ENCODE measurements around the gene C1QTNF8.

Gene C1QTNF8

GRCh38 chr16:1057252-1057932, 38.7 kb downstream of the C1QTNF8 start:
- Histone ChIP-seq H3K9ac (ENCODE audit: low read depth, low read length) (no peak overlapping the region), H3K9me3 (ENCODE audit: control insufficient read depth, insufficient read depth, low read length) (no peaks in the 10 kb centered on the region), H3K4me3 (ENCODE audit: low read depth, low read length) (no peak overlapping the region), H3K36me3 (ENCODE audit: control insufficient read depth, insufficient read depth, low read length) (no peaks in the 10 kb centered on the region), H3K4me1 (ENCODE audit: control insufficient read depth, insufficient read depth, low read length) (no peaks in the 10 kb centered on the region), H3K27me3 (ENCODE audit: control insufficient read depth, insufficient read depth, low read length) (no peaks in the 10 kb centered on the region)

GRCh38 chr16:1056196-1056595, 39.8 kb downstream of the C1QTNF8 start:
- H3K27me3 ChIP-seq (ENCODE audit: control insufficient read depth, insufficient read depth, low read length), result no peaks in the 10 kb centered on the region

DNA sequence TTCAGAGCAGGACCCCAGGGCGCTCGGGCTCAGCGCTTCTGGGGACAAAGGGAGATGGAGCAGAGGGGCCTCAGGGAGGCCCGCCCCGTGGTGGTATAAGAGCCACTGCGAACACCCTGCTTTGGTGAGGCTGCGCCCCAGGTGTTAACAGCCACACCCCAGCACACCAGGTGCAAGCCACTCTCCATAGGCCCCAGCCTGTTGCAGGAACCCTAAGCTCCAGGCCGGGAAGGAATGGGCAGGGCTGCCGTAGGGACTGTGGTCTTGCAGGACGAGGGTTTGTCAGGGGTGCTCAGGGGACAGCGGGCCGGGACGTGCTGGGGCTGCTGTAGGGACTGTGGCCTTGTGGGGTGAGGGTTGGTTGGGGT, 40.5 kb downstream of the C1QTNF8 start:
- H3K9ac ChIP-seq (ENCODE audit: low read depth, low read length), result no peak overlapping the region
- no peaks in the 10 kb centered on the region for H3K9me3 ChIP-seq (ENCODE audit: control insufficient read depth, insufficient read depth, low read length)
- H3K27me3 ChIP-seq (ENCODE audit: control insufficient read depth, insufficient read depth, low read length), result no peaks in the 10 kb centered on the region
- H3K36me3 ChIP-seq (ENCODE audit: control insufficient read depth, insufficient read depth, low read length), result no peaks in the 10 kb centered on the region
- no peak overlapping the region for H3K4me3 ChIP-seq (ENCODE audit: low read depth, low read length)
- no peaks in the 10 kb centered on the region for H3K4me1 ChIP-seq (ENCODE audit: control insufficient read depth, insufficient read depth, low read length)

More at GRCh38 chr16:1056196-1056595, 39.8 kb downstream of the C1QTNF8 start:
- Histone ChIP-seq H3K4me1 (ENCODE audit: control insufficient read depth, insufficient read depth, low read length) (no peaks in the 10 kb centered on the region), H3K9ac (ENCODE audit: low read depth, low read length) (no peak overlapping the region), H3K4me3 (ENCODE audit: low read depth, low read length) (no peak overlapping the region), H3K36me3 (ENCODE audit: control insufficient read depth, insufficient read depth, low read length) (no peaks in the 10 kb centered on the region), H3K9me3 (ENCODE audit: control insufficient read depth, insufficient read depth, low read length) (no peaks in the 10 kb centered on the region)

- Histone ChIP-seq H3K36me3 (ENCODE audit: control insufficient read depth, insufficient read depth, low read length) (no peaks in the 10 kb centered on the region), H3K27me3 (ENCODE audit: control insufficient read depth, insufficient read depth, low read length) (no peaks in the 10 kb centered on the region), H3K4me1 (ENCODE audit: control insufficient read depth, insufficient read depth, low read length) (no peaks in the 10 kb centered on the region), H3K9ac (ENCODE audit: low read depth, low read length) (no peak overlapping the region), H3K9me3 (ENCODE audit: control insufficient read depth, insufficient read depth, low read length) (no peaks in the 10 kb centered on the region), H3K4me3 (ENCODE audit: low read depth, low read length) (no peak overlapping the region)
Observed at GRCh38 chr16:1054660-1055556, 41.1 kb downstream of the C1QTNF8 start.

- Histone ChIP-seq H3K36me3 (ENCODE audit: control insufficient read depth, insufficient read depth, low read length) (no peaks in the 10 kb centered on the region), H3K9me3 (ENCODE audit: control insufficient read depth, insufficient read depth, low read length) (no peaks in the 10 kb centered on the region), H3K9ac (ENCODE audit: low read depth, low read length) (no peak overlapping the region), H3K27me3 (ENCODE audit: control insufficient read depth, insufficient read depth, low read length) (no peaks in the 10 kb centered on the region), H3K4me1 (ENCODE audit: control insufficient read depth, insufficient read depth, low read length) (no peaks in the 10 kb centered on the region), H3K4me3 (ENCODE audit: low read depth, low read length) (no peak overlapping the region)
Observed at GRCh38 chr16:1053700-1054368, 42.2 kb downstream of the C1QTNF8 start.

DNA sequence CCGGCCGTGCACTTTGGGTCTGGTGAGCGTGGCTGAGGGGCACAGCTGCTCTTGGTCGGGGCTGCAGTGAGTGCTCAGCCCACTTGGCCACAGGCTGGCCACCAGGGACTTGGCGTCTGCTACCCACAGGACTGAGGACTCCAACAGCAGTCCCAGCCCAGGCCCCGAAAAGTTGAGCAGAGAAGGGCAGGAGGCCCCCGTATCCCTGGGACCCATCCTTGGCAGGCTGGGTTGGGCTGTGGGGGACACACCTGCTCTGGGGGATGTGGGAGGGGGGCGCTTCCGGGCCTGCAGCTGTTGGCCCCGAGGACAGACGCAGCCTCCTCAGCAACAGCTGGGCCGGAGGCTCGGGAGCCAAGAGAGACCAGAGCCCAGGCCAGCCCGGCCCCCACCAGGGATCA, 42.9 kb downstream of the C1QTNF8 start:
- Histone ChIP-seq H3K4me1 (ENCODE audit: control insufficient read depth, insufficient read depth, low read length) (no peaks in the 10 kb centered on the region), H3K36me3 (ENCODE audit: control insufficient read depth, insufficient read depth, low read length) (no peaks in the 10 kb centered on the region), H3K9me3 (ENCODE audit: control insufficient read depth, insufficient read depth, low read length) (no peaks in the 10 kb centered on the region)

DNA sequence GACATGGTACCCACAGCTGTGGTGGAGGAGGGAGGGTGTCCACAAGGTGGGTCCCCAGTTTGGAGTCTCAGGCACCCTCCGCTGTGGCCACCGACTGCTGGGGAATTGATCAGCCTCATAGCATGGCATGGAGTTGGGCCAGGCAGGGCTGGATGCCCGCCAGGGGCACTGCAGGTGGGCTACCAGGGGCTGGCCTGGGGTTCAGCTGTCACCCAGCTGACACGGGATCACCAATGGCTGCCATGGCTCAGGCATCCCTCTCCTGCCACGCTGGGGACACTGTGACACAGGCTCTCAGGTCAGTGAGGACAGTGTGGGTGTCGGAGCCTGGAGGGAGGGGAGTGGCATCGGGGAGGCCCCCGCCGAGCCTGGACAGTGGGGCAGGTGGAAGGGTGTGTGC, 43.3 kb downstream of the C1QTNF8 start:
- Histone ChIP-seq H3K9me3 (ENCODE audit: control insufficient read depth, insufficient read depth, low read length) (no peaks in the 10 kb centered on the region), H3K4me1 (ENCODE audit: control insufficient read depth, insufficient read depth, low read length) (no peaks in the 10 kb centered on the region), H3K27me3 (ENCODE audit: control insufficient read depth, insufficient read depth, low read length) (no peaks in the 10 kb centered on the region), H3K9ac (ENCODE audit: low read depth, low read length) (no peak overlapping the region), H3K36me3 (ENCODE audit: control insufficient read depth, insufficient read depth, low read length) (no peaks in the 10 kb centered on the region), H3K4me3 (ENCODE audit: low read depth, low read length) (no peak overlapping the region)

More for the DNA sequence above, 42.9 kb downstream of the C1QTNF8 start:
- Histone ChIP-seq H3K4me3 (ENCODE audit: low read depth, low read length) (no peak overlapping the region), H3K9ac (ENCODE audit: low read depth, low read length) (no peak overlapping the region), H3K27me3 (ENCODE audit: control insufficient read depth, insufficient read depth, low read length) (no peaks in the 10 kb centered on the region)

DNA sequence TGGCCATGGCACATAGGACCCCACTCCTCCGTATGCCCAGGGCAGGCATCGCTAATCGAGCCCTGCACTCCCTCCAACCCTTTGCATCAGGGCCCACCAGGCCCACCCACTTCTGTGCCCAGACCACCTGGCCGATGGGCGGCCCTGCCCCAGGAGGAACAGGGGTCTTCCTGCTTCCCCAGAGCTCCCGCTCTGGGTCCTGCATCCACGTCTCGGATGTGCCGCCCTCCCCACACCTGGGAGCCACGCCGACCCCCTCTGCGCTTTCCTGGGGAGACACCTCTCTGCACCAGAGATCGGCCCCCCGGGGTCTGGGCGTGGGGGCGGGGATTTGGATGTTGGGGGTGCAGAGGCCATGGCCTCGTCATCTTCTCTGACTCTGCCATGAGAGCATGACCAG, 44.6 kb downstream of the C1QTNF8 start:
- no peaks in the 10 kb centered on the region for H3K4me1 ChIP-seq (ENCODE audit: control insufficient read depth, insufficient read depth, low read length)

DNA sequence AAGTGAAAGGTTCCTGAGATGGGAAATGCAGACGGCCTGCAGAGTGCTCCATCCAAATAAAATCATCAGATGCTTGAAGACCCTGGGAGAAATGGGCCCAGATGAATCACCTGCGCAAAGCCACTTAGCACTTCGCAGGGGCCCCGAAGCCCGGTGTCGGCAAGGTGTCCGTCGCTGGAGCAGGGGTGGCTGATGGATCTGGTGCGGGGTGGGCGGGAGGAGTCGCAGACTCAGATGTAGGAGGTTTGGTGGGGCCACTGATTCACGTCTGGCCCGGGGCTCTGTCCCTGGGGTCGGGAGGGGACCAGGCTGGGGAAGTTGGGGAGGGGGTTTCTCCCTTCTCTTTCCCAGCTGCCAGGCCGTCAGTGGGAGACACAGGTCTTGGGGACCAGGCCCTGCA, 45.1 kb downstream of the C1QTNF8 start:
- H3K4me3 ChIP-seq (ENCODE audit: low read depth, low read length), result no peak overlapping the region

More for the DNA sequence above, 44.6 kb downstream of the C1QTNF8 start:
- no peaks in the 10 kb centered on the region for H3K9me3 ChIP-seq (ENCODE audit: control insufficient read depth, insufficient read depth, low read length)
- no peaks in the 10 kb centered on the region for H3K36me3 ChIP-seq (ENCODE audit: control insufficient read depth, insufficient read depth, low read length)
- no peak overlapping the region for H3K9ac ChIP-seq (ENCODE audit: low read depth, low read length)
- no peak overlapping the region for H3K4me3 ChIP-seq (ENCODE audit: low read depth, low read length)
- no peaks in the 10 kb centered on the region for H3K27me3 ChIP-seq (ENCODE audit: control insufficient read depth, insufficient read depth, low read length)

GRCh38 chr16:1050516-1050915, 45.5 kb downstream of the C1QTNF8 start:
- H3K9ac ChIP-seq (ENCODE audit: low read depth, low read length), result no peak overlapping the region
- no peaks in the 10 kb centered on the region for H3K36me3 ChIP-seq (ENCODE audit: control insufficient read depth, insufficient read depth, low read length)
- H3K27me3 ChIP-seq (ENCODE audit: control insufficient read depth, insufficient read depth, low read length), result no peaks in the 10 kb centered on the region
- H3K9me3 ChIP-seq (ENCODE audit: control insufficient read depth, insufficient read depth, low read length), result no peaks in the 10 kb centered on the region
- no peaks in the 10 kb centered on the region for H3K4me1 ChIP-seq (ENCODE audit: control insufficient read depth, insufficient read depth, low read length)
- no peak overlapping the region for H3K4me3 ChIP-seq (ENCODE audit: low read depth, low read length)

More for the DNA sequence above, 45.1 kb downstream of the C1QTNF8 start:
- Histone ChIP-seq H3K4me1 (ENCODE audit: control insufficient read depth, insufficient read depth, low read length) (no peaks in the 10 kb centered on the region), H3K36me3 (ENCODE audit: control insufficient read depth, insufficient read depth, low read length) (no peaks in the 10 kb centered on the region), H3K9ac (ENCODE audit: low read depth, low read length) (no peak overlapping the region), H3K27me3 (ENCODE audit: control insufficient read depth, insufficient read depth, low read length) (no peaks in the 10 kb centered on the region), H3K9me3 (ENCODE audit: control insufficient read depth, insufficient read depth, low read length) (no peaks in the 10 kb centered on the region)

- H3K27me3 ChIP-seq (ENCODE audit: control insufficient read depth, insufficient read depth, low read length), result no peaks in the 10 kb centered on the region
- H3K36me3 ChIP-seq (ENCODE audit: control insufficient read depth, insufficient read depth, low read length), result no peaks in the 10 kb centered on the region
- H3K9me3 ChIP-seq (ENCODE audit: control insufficient read depth, insufficient read depth, low read length), result no peaks in the 10 kb centered on the region
- no peak overlapping the region for H3K4me3 ChIP-seq (ENCODE audit: low read depth, low read length)
- H3K4me1 ChIP-seq (ENCODE audit: control insufficient read depth, insufficient read depth, low read length), result no peaks in the 10 kb centered on the region
- H3K9ac ChIP-seq (ENCODE audit: low read depth, low read length), result no peak overlapping the region
Observed at GRCh38 chr16:1049976-1050247, 46.1 kb downstream of the C1QTNF8 start.
